Measurements from ENCODE around the gene RASA1.

Gene RASA1

GRCh38 chr5:87361031-87361445 lies 93.4 kb downstream of the RASA1 start:
- Histone ChIP-seq H3K36me3 (ENCODE audit: control insufficient read depth in 1 of 2, insufficient read depth in 2 of 2, low read depth in 1 of 2, low read length in 2 of 2) (peaks cover 6 to 80% of the 10 kb centered on the region in 2 experiments), H4K91ac (ENCODE audit: low read length) (no peak overlapping the region), H2BK12ac (ENCODE audit: low read length in 2 of 2) (no peak overlapping the region), H2BK15ac (ENCODE audit: low read depth, poor library complexity, severe bottlenecking) (no peak overlapping the region), H3K4ac (ENCODE audit: low read depth in 1 of 2, low read length in 2 of 2) (no peak overlapping the region), H3K23ac (ENCODE audit: low read length in 2 of 2) (no peak overlapping the region), H3K18ac (ENCODE audit: low read depth in 1 of 2, low read length in 2 of 2) (no peak overlapping the region), H2BK120ac (ENCODE audit: low read depth, low read length) (no peak overlapping the region), H4K8ac (ENCODE audit: low read length) (no peak overlapping the region), H2AK5ac (ENCODE audit: low read length, severe bottlenecking) (no peak overlapping the region), H3K4me3 (ENCODE audit: insufficient read depth in 1 of 2, low read depth in 1 of 2, low read length in 2 of 2) (no peak overlapping the region), H3K79me1 (replicated peaks; ENCODE audit: low read length, poor library complexity, severe bottlenecking) (peaks cover 10% of the 10 kb centered on the region), H3K9me3 (ENCODE audit: control insufficient read depth, low read length) (no peaks in the 10 kb centered on the region), H3K9ac (ENCODE audit: low read length) (peak overlapping the region; percentile 55), H2BK5ac (ENCODE audit: low read depth, low read length, poor library complexity, severe bottlenecking) (no peak overlapping the region), H2AFZ (ENCODE audit: low read depth, low read length) (no peak overlapping the region), H3K27ac (ENCODE audit: low read length, poor library complexity, severe bottlenecking) (no peak overlapping the region), H3K4me2 (ENCODE audit: low read length, poor library complexity, severe bottlenecking) (no peak overlapping the region), H3K4me1 (ENCODE audit: control insufficient read depth, insufficient read depth, low read depth, low read length) (no peaks in the 10 kb centered on the region), H3K14ac (ENCODE audit: low read length in 2 of 2) (no peak overlapping the region), H3K27me3 (ENCODE audit: control insufficient read depth in 1 of 2, insufficient read depth in 1 of 2, low read length in 2 of 2) (no peaks in the 10 kb centered on the region)
- DNase-seq: peak; percentile 20
- 100% methylated on average over 1 of the region's 2 CpGs for WGBS

GRCh38 chr5:87361536-87362213 lies 94.0 kb downstream of the RASA1 start:
- H2BK5ac ChIP-seq (ENCODE audit: low read depth, low read length, poor library complexity, severe bottlenecking): no peak overlapping the region

GRCh38 chr5:87367243-87367642 lies 99.6 kb downstream of the RASA1 start:
- Histone ChIP-seq H3K9ac (ENCODE audit: low read length) (no peak overlapping the region), H2AK5ac (ENCODE audit: low read length, severe bottlenecking) (no peak overlapping the region), H3K14ac (ENCODE audit: low read length in 2 of 2) (no peak overlapping the region), H4K91ac (ENCODE audit: low read length) (no peak overlapping the region), H3K27me3 (ENCODE audit: control insufficient read depth in 1 of 2, insufficient read depth in 1 of 2, low read length in 2 of 2) (no peaks in the 10 kb centered on the region), H3K23ac (ENCODE audit: low read length in 2 of 2) (no peak overlapping the region), H3K4me2 (ENCODE audit: low read length, poor library complexity, severe bottlenecking) (no peak overlapping the region), H3K4me1 (ENCODE audit: control insufficient read depth, insufficient read depth, low read depth, low read length) (no peaks in the 10 kb centered on the region), H3K4ac (ENCODE audit: low read depth in 1 of 2, low read length in 2 of 2) (no peak overlapping the region), H2BK12ac (ENCODE audit: low read length in 2 of 2) (no peak overlapping the region), H3K27ac (ENCODE audit: low read length, poor library complexity, severe bottlenecking) (no peak overlapping the region), H3K4me3 (ENCODE audit: insufficient read depth in 1 of 2, low read depth in 1 of 2, low read length in 2 of 2) (no peak overlapping the region), H2BK15ac (ENCODE audit: low read depth, poor library complexity, severe bottlenecking) (no peak overlapping the region), H2BK120ac (ENCODE audit: low read depth, low read length) (no peak overlapping the region), H4K8ac (ENCODE audit: low read length) (no peak overlapping the region), H3K36me3 (ENCODE audit: control insufficient read depth in 1 of 2, insufficient read depth in 2 of 2, low read depth in 1 of 2, low read length in 2 of 2) (peaks cover 3 to 96% of the 10 kb centered on the region in 2 experiments), H3K18ac (ENCODE audit: low read depth in 1 of 2, low read length in 2 of 2) (no peak overlapping the region), H3K79me1 (replicated peaks; ENCODE audit: low read length, poor library complexity, severe bottlenecking) (peaks cover 4% of the 10 kb centered on the region), H2BK5ac (ENCODE audit: low read depth, low read length, poor library complexity, severe bottlenecking) (no peak overlapping the region), H2AFZ (ENCODE audit: low read depth, low read length) (no peak overlapping the region), H3K9me3 (ENCODE audit: control insufficient read depth, low read length) (no peaks in the 10 kb centered on the region)
- no peak for DNase-seq
- WGBS: 100% methylated on average over 1 of the region's 2 CpGs

More at GRCh38 chr5:87361536-87362213, 94.0 kb downstream of the RASA1 start:
- Histone ChIP-seq H3K4me3 (ENCODE audit: insufficient read depth in 1 of 2, low read depth in 1 of 2, low read length in 2 of 2) (no peak overlapping the region), H2AK5ac (ENCODE audit: low read length, severe bottlenecking) (no peak overlapping the region), H2AFZ (ENCODE audit: low read depth, low read length) (no peak overlapping the region), H3K27me3 (ENCODE audit: control insufficient read depth in 1 of 2, insufficient read depth in 1 of 2, low read length in 2 of 2) (no peaks in the 10 kb centered on the region), H3K9ac (ENCODE audit: low read length) (no peak overlapping the region), H3K27ac (ENCODE audit: low read length, poor library complexity, severe bottlenecking) (no peak overlapping the region), H3K4me2 (ENCODE audit: low read length, poor library complexity, severe bottlenecking) (no peak overlapping the region), H3K14ac (ENCODE audit: low read length in 2 of 2) (no peak overlapping the region), H4K8ac (ENCODE audit: low read length) (no peak overlapping the region), H3K9me3 (ENCODE audit: control insufficient read depth, low read length) (no peaks in the 10 kb centered on the region), H2BK12ac (ENCODE audit: low read length in 2 of 2) (no peak overlapping the region), H3K4me1 (ENCODE audit: control insufficient read depth, insufficient read depth, low read depth, low read length) (no peaks in the 10 kb centered on the region), H3K18ac (ENCODE audit: low read depth in 1 of 2, low read length in 2 of 2) (no peak overlapping the region), H3K23ac (ENCODE audit: low read length in 2 of 2) (no peak overlapping the region), H4K91ac (ENCODE audit: low read length) (no peak overlapping the region), H3K36me3 (ENCODE audit: control insufficient read depth in 1 of 2, insufficient read depth in 2 of 2, low read depth in 1 of 2, low read length in 2 of 2) (peaks cover 5 to 80% of the 10 kb centered on the region in 2 experiments), H2BK120ac (ENCODE audit: low read depth, low read length) (no peak overlapping the region), H3K79me1 (replicated peaks; ENCODE audit: low read length, poor library complexity, severe bottlenecking) (peaks cover 7% of the 10 kb centered on the region), H3K4ac (ENCODE audit: low read depth in 1 of 2, low read length in 2 of 2) (no peak overlapping the region), H2BK15ac (ENCODE audit: low read depth, poor library complexity, severe bottlenecking) (no peak overlapping the region)
- WGBS: no CpG with 5 or more reads among the region's 1 CpG
- DNase-seq: no peak

GRCh38 chr5:87368601-87369000 lies 100.9 kb downstream of the RASA1 start:
- no peak overlapping the region for H2AFZ ChIP-seq (ENCODE audit: low read depth, low read length)
- H3K27me3 ChIP-seq (ENCODE audit: control insufficient read depth in 1 of 2, insufficient read depth in 1 of 2, low read length in 2 of 2): no peaks in the 10 kb centered on the region
- H3K18ac ChIP-seq (ENCODE audit: low read depth in 1 of 2, low read length in 2 of 2): no peak overlapping the region
- H4K91ac ChIP-seq (ENCODE audit: low read length): no peak overlapping the region
- H2BK15ac ChIP-seq (ENCODE audit: low read depth, poor library complexity, severe bottlenecking): no peak overlapping the region
- peaks cover 3 to 96% of the 10 kb centered on the region in 2 experiments for H3K36me3 ChIP-seq (ENCODE audit: control insufficient read depth in 1 of 2, insufficient read depth in 2 of 2, low read depth in 1 of 2, low read length in 2 of 2)
- peaks cover 5% of the 10 kb centered on the region for H3K79me1 ChIP-seq (replicated peaks; ENCODE audit: low read length, poor library complexity, severe bottlenecking)
- H3K23ac ChIP-seq (ENCODE audit: low read length in 2 of 2): no peak overlapping the region
- no peak overlapping the region for H3K4me3 ChIP-seq (ENCODE audit: insufficient read depth in 1 of 2, low read depth in 1 of 2, low read length in 2 of 2)
- no peak overlapping the region for H3K4me2 ChIP-seq (ENCODE audit: low read length, poor library complexity, severe bottlenecking)
- H2BK120ac ChIP-seq (ENCODE audit: low read depth, low read length): no peak overlapping the region
- WGBS: 100% methylated on average over 3 of the region's 3 CpGs
- no peak for DNase-seq
- H4K8ac ChIP-seq (ENCODE audit: low read length): no peak overlapping the region
- H3K14ac ChIP-seq (ENCODE audit: low read length in 2 of 2): no peak overlapping the region
- no peak overlapping the region for H2BK12ac ChIP-seq (ENCODE audit: low read length in 2 of 2)
- H3K4ac ChIP-seq (ENCODE audit: low read depth in 1 of 2, low read length in 2 of 2): no peak overlapping the region
- no peak overlapping the region for H2AK5ac ChIP-seq (ENCODE audit: low read length, severe bottlenecking)
- no peaks in the 10 kb centered on the region for H3K9me3 ChIP-seq (ENCODE audit: control insufficient read depth, low read length)
- no peak overlapping the region for H2BK5ac ChIP-seq (ENCODE audit: low read depth, low read length, poor library complexity, severe bottlenecking)
- no peak overlapping the region for H3K9ac ChIP-seq (ENCODE audit: low read length)
- H3K27ac ChIP-seq (ENCODE audit: low read length, poor library complexity, severe bottlenecking): no peak overlapping the region
- no peaks in the 10 kb centered on the region for H3K4me1 ChIP-seq (ENCODE audit: control insufficient read depth, insufficient read depth, low read depth, low read length)

Measured in mesenchymal stem cell (in vitro differentiated cells and primary cell).